Left forelimb (tissue), 1 donor: ENCODE results near the gene LFNG.

ENCODE experiments used
- DNase-seq: peaks from one replicate; pipeline ENCODE4 v3.0.0-alpha.2; 2018; ENCODE audit warnings: low spot score

The LFNG gene

GRCh38 chr7:2572101-2572842, 52.7 kb downstream of the LFNG start:
- no peak for DNase-seq

GRCh38 chr7:2573761-2574160, 54.2 kb downstream of the LFNG start:
- no peak for DNase-seq

GRCh38 chr7:2575046-2575732, 55.6 kb downstream of the LFNG start:
- no peak for DNase-seq

- no peak for DNase-seq
These were observed 56.3 kb downstream of the LFNG start for GRCh38 chr7:2575733-2576340.

GRCh38 chr7:2576742-2577491, 57.3 kb downstream of the LFNG start:
- DNase-seq = no peak
